IMR-90 (cell line): ENCODE results near the gene GUCY1A2. TPM values are rescaled to one million over a fixed set of nuclear protein-coding genes. Genes with fewer than 3 reads are reported as not detected.

Experiments used
- ATAC-seq: fragments of 200-7000 bp; cut with Tn5 transposase; 2 replicates; pipeline ENCODE4 v1.9.1; 2020; ENCODE audit warnings: low read depth, mild to moderate bottlenecking, moderate library complexity
- BruUV-seq: library from RNA; stranded (reverse); fragments of 400-500 nt; replicated peaks from 2 replicates; lab custom pipeline; 2021; lab: Mats Ljungman, UMichigan
- CTCF ChIA-PET: fragments of 300-600 bp; formaldehyde crosslinking; extraction: SDS; loops from one replicate; lab custom pipeline; 2021; ENCODE audit warnings: antibody characterized with exemption; lab: Yijun Ruan, JAX
- POLR2A ChIA-PET: fragments of 300-600 bp; sonication (Branson Sonifier 250); formaldehyde crosslinking; loops from one replicate; lab custom pipeline; 2022; ENCODE audit warnings: antibody characterized with exemption; ENCODE audit not compliant: unreplicated experiment; lab: Charles Lee
- DNase-seq: peaks from one replicate; pipeline ENCODE4 v3.0.0; 2013
- H2AFZ ChIP-seq: replicated peaks from 2 replicates; pipeline ENCODE3; 2013; ENCODE audit warnings: low read length, mild to moderate bottlenecking; ENCODE audit not compliant: poor library complexity
- H2AK5ac ChIP-seq: 2 replicates; pipeline ENCODE4 v1.6.1; 2013; ENCODE audit warnings: low read depth, low read length, inconsistent platforms
- H2AK9ac ChIP-seq: replicated peaks from 2 replicates; pipeline ENCODE3; 2013; ENCODE audit warnings: mild to moderate bottlenecking, low read depth, low read length, moderate library complexity; ENCODE audit not compliant: poor library complexity
- H2BK120ac ChIP-seq: 2 replicates; pipeline ENCODE4 v1.6.1; 2013; ENCODE audit warnings: low read depth, low read length, inconsistent platforms
- H2BK15ac ChIP-seq: 3 replicates; pipeline ENCODE4 v1.6.1; 2013; ENCODE audit warnings: low read depth, low read length, inconsistent platforms
- H2BK20ac ChIP-seq: 2 replicates; pipeline ENCODE4 v1.6.1; 2013; ENCODE audit warnings: low read depth, mild to moderate bottlenecking, inconsistent platforms, low read length, moderate library complexity
- H2BK5ac ChIP-seq: 2 replicates; pipeline ENCODE4 v1.6.1; 2013; ENCODE audit warnings: mild to moderate bottlenecking, low read depth, low read length, inconsistent platforms; ENCODE audit not compliant: poor library complexity, severe bottlenecking
- H3K14ac ChIP-seq: replicated peaks from 2 replicates; pipeline ENCODE4 v1.6.1; 2013; ENCODE audit warnings: low read depth, low read length, inconsistent platforms
- H3K18ac ChIP-seq: 2 replicates; pipeline ENCODE4 v1.6.1; 2013; ENCODE audit warnings: low read depth, low read length, control low read depth
- H3K23ac ChIP-seq: 2 replicates; pipeline ENCODE4 v1.6.1; 2013; ENCODE audit warnings: low read depth, low read length, inconsistent platforms
- H3K27ac ChIP-seq: 2 replicates; pipeline ENCODE4 v1.5.1; 2013; ENCODE audit warnings: mild to moderate bottlenecking, control low read depth, low read length; ENCODE audit not compliant: insufficient read depth
- H3K27me3 ChIP-seq: 2 replicates; pipeline ENCODE4 v1.6.1; 2013; ENCODE audit warnings: low read length; ENCODE audit not compliant: control insufficient read depth, insufficient read depth
- H3K36me3 ChIP-seq: 2 replicates; pipeline ENCODE4 v1.6.1; 2013; ENCODE audit warnings: low read length, mixed read lengths; ENCODE audit not compliant: control insufficient read depth, insufficient read depth
- H3K4ac ChIP-seq: 2 replicates; pipeline ENCODE4 v1.6.1; 2013; ENCODE audit warnings: low read depth, low read length, inconsistent platforms
- H3K4me1 ChIP-seq: 2 replicates; pipeline ENCODE4 v1.6.1; 2013; ENCODE audit warnings: low read length, mixed read lengths; ENCODE audit not compliant: control insufficient read depth, insufficient read depth
- H3K4me2 ChIP-seq: 2 replicates; pipeline ENCODE4 v1.6.1; 2013; ENCODE audit warnings: low read depth, mild to moderate bottlenecking, control low read depth, low read length, moderate library complexity
- H3K4me3 ChIP-seq: 2 replicates; pipeline ENCODE4 v1.5.1; 2013; ENCODE audit warnings: low read depth, mild to moderate bottlenecking, control low read depth, low read length, moderate library complexity; ENCODE audit not compliant: insufficient read depth
- H3K56ac ChIP-seq: 2 replicates; pipeline ENCODE4 v1.6.1; 2013; ENCODE audit warnings: low read length, inconsistent platforms; ENCODE audit not compliant: insufficient read depth; ENCODE audit errors: extremely low read depth
- H3K79me1 ChIP-seq, 2 experiments: 2 replicates each; pipeline ENCODE4 v1.6.1; 2013; ENCODE audit warnings: low read length in 2 of 2, inconsistent platforms in 1 of 2, low read depth in 1 of 2
- H3K9ac ChIP-seq: 2 replicates; pipeline ENCODE4 v1.6.1; 2013; ENCODE audit warnings: low read depth, low read length, control low read depth
- H3K9me1 ChIP-seq: 2 replicates; pipeline ENCODE4 v1.6.1; 2013; ENCODE audit warnings: low read length, inconsistent platforms; ENCODE audit not compliant: insufficient read depth
- H3K9me3 ChIP-seq: 2 replicates; pipeline ENCODE4 v1.6.1; 2013; ENCODE audit warnings: low read length; ENCODE audit not compliant: control insufficient read depth, insufficient read depth
- H4K20me1 ChIP-seq: 2 replicates; pipeline ENCODE4 v1.6.1; 2013; ENCODE audit warnings: low read length, inconsistent platforms; ENCODE audit not compliant: insufficient read depth
- H4K5ac ChIP-seq: 2 replicates; pipeline ENCODE4 v1.6.1; 2013; ENCODE audit warnings: mild to moderate bottlenecking, low read depth, low read length, control low read depth
- H4K8ac ChIP-seq, 2 experiments: 2 replicates each; pipeline ENCODE4 v1.6.1; 2013; ENCODE audit warnings: low read depth in 2 of 2, low read length in 2 of 2, control low read depth in 1 of 2, inconsistent platforms in 1 of 2
- H4K91ac ChIP-seq: 2 replicates; pipeline ENCODE4 v1.6.1; 2013; ENCODE audit warnings: low read depth, low read length, inconsistent platforms; ENCODE audit not compliant: insufficient read depth
- BHLHE40 ChIP-seq: fragments of 150-350 bp; IDR thresholded peaks from 2 replicates; pipeline ENCODE4 v1.6.1; 2016; ENCODE audit warnings: mild to moderate bottlenecking, low read depth, low read length
- CEBPB ChIP-seq: IDR thresholded peaks from 2 replicates; pipeline ENCODE4 v1.6.1; 2012; ENCODE audit warnings: low read depth, low read length, improper control_type of control experiment
- CHD1 ChIP-seq: IDR thresholded peaks from 2 replicates; pipeline ENCODE4 v1.6.1; 2012; ENCODE audit warnings: low read depth, low read length, improper control_type of control experiment
- FOS ChIP-seq: fragments of 150-350 bp; IDR thresholded peaks from 2 replicates; pipeline ENCODE4 v1.6.1; 2016; ENCODE audit warnings: low read depth, low read length
- MAFK ChIP-seq: IDR thresholded peaks from 2 replicates; pipeline ENCODE4 v1.6.1; 2012; ENCODE audit warnings: low read depth, low read length, improper control_type of control experiment
- MAZ ChIP-seq: IDR thresholded peaks from 2 replicates; pipeline ENCODE4 v1.6.1; 2012; ENCODE audit warnings: low read depth, mild to moderate bottlenecking, low read length, improper control_type of control experiment, moderate library complexity, borderline replicate concordance
- MXI1 ChIP-seq: IDR thresholded peaks from 2 replicates; pipeline ENCODE4 v1.6.1; 2012; ENCODE audit warnings: low read depth, mild to moderate bottlenecking, low read length, moderate library complexity, borderline replicate concordance
- NFE2L2 ChIP-seq: fragments of 150-350 bp; IDR thresholded peaks from 2 replicates; pipeline ENCODE4 v1.6.1; 2016; ENCODE audit warnings: low read depth, mild to moderate bottlenecking, low read length
- POLR2A ChIP-seq: IDR thresholded peaks from 2 replicates; pipeline ENCODE4 v1.6.1; 2012; ENCODE audit warnings: mild to moderate bottlenecking, low read depth, low read length
- RAD21 ChIP-seq: IDR thresholded peaks from 2 replicates; pipeline ENCODE4 v1.6.1; 2012; ENCODE audit warnings: low read length, improper control_type of control experiment
- RCOR1 ChIP-seq: IDR thresholded peaks from 2 replicates; pipeline ENCODE4 v1.6.1; 2012; ENCODE audit warnings: mild to moderate bottlenecking, low read length, improper control_type of control experiment; ENCODE audit not compliant: insufficient replicate concordance
- RFX5 ChIP-seq: IDR thresholded peaks from 2 replicates; pipeline ENCODE4 v1.8.0; 2012; ENCODE audit warnings: low read depth, mild to moderate bottlenecking, low read length, moderate library complexity
- SMC3 ChIP-seq: fragments of 150-350 bp; IDR thresholded peaks from 2 replicates; pipeline ENCODE4 v1.6.1; 2016; ENCODE audit warnings: low read depth, mild to moderate bottlenecking, antibody characterized with exemption, low read length, moderate library complexity
- WGBS, 2 experiments: methylation state at CpG; one replicate each; pipeline versions ENCODE4 v1.1.5 to v1.1.7; 2013; ENCODE audit warnings: missing lambda C conversion rate in 2 of 2; ENCODE audit not compliant: insufficient read length in 1 of 2; ENCODE audit errors: extremely low coverage in 2 of 2; 5-methylcytosine and 5-hydroxymethylcytosine counted together
- dilution Hi-C: fragments of 300-500 bp; cut with HindIII; formaldehyde crosslinking; loops from one replicate; pipeline ENCODE4 v1.14.3; 2018; ENCODE audit warnings: low sequenced_read_pairs; ENCODE audit not compliant: unreplicated experiment
- in situ Hi-C: fragments of 300-500 bp; cut with MboI; formaldehyde crosslinking; loops from 3 replicates; pipeline ENCODE4 v1.14.3; 2019; ENCODE audit warnings: low sequenced_read_pairs, inconsistent platforms, mixed read lengths
- intact Hi-C: fragments of 100-400 bp; cut with micrococcal nuclease; formaldehyde crosslinking; loops from 2 replicates; pipeline ENCODE4 v1.10.0; 2022
- polyA plus RNA-seq, 3 experiments: library from polyadenylated mRNA; depleted of rRNA; stranded (reverse); fragments of >200 nt; gene quantifications; 2 replicates each; pipeline ENCODE4 v1.2.3, GENCODE V29; 2012; ENCODE audit warnings: low replicate concordance in 1 of 3
- total RNA-seq: library from RNA; depleted of rRNA; stranded (reverse); fragments of >200 nt; gene quantifications from 2 replicates; pipeline ENCODE4 v1.2.3, GENCODE V29; 2012
- TF ChIP-seq, protein P1 (sequence below): fragments of 150-350 bp; IDR thresholded peaks from 2 replicates; pipeline ENCODE4 v1.6.1; 2017; ENCODE audit warnings: mild to moderate bottlenecking, antibody characterized with exemption, low read length, low read depth
- TF ChIP-seq, protein P2 (sequence below): fragments of 150-350 bp; IDR thresholded peaks from 2 replicates; pipeline ENCODE4 v1.6.1; 2016; ENCODE audit warnings: low read depth, mild to moderate bottlenecking, low read length, moderate library complexity, borderline replicate concordance

GUCY1A2 gene
- total and polyA plus RNA-seq, 2 of the 4 experiments (the other 2 are of a cell fraction): under 0.01 to 0.03 TPM

DNA sequence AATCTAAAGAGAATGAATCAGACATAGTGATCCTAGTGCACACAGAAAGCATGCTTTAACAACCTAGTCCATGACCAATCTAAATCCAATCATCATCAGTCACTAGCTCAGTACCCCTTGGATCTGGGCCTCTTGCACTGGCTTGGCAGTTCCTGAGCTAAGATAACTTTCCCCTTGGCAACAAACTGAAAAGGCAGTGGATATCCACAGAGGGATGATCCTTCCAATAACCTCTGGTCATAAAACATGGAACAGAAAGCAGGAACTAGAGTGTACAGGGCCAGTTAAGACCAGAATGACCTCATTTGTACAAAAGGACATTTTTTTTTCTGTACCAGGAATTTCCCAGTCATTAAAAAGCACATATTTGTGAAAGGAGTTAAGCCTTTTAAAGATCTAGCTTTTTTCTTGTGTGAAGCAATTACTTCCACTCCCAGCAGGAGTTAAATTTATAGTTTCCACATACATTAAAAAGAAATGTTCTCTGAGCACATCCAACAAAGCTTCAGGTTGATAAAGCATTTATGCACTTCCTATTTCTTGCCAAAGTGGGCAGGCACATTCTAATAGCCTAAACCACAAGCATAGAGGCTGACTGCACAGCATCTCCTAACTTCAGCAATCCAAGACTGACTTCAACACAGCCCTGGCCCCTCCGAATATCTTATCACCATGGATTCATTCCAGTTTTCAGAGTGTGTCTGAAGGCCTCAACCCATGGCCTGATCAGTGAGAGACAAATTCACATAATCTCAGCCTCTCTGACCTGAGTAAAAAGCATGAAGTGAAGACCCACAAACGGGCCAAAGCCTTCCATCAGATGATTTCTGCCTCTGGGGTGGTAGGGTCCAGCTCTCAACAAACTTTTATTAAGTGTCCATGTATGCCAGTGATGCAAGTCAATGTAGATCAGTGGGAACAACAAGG lies 29.9 kb downstream of the GUCY1A2 start (continued):
- no peak for TF ChIP-seq RCOR1
- no peak for TF ChIP-seq RAD21

DNA sequence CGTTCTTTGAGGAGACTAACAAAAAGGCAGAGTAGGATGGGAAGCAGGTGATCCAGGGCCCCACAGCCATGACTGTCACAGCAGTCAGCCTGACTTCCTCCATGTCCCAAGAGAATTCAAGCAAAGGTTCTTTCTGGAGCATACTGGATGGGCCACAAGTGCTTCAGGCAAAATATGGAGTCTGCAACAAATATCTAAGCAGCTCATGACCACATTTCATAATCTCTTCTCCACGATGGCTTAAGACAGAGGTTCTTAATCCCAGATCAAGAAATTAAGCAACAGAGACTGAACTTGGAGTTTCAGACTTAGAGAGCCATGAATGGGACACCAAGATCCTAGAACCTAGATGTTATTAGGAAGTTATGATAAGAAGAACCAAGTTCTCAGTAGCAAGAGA lies 31.6 kb downstream of the GUCY1A2 start:
- Histone ChIP-seq H3K79me1 (no peaks in the 10 kb centered on the region), H2BK120ac (no peak overlapping the region), H3K9me3 (no peaks in the 10 kb centered on the region), H4K91ac (no peak overlapping the region), H3K4me3 (no peak overlapping the region), H3K56ac (no peak overlapping the region), H2BK20ac (no peak overlapping the region), H2AK5ac (no peak overlapping the region), H4K5ac (no peak overlapping the region), H3K36me3 (no peaks in the 10 kb centered on the region), H3K4me1 (no peaks in the 10 kb centered on the region), H2AK9ac (no peak overlapping the region), H3K4me2 (no peak overlapping the region), H3K18ac (no peak overlapping the region), H4K20me1 (no peaks in the 10 kb centered on the region), H2BK5ac (no peak overlapping the region), H4K8ac (no peak overlapping the region), H3K9me1 (no peaks in the 10 kb centered on the region), H2BK15ac (no peak overlapping the region), H3K27ac (no peak overlapping the region), H3K27me3 (no peaks in the 10 kb centered on the region), H3K4ac (no peak overlapping the region), H2AFZ (no peak overlapping the region), H3K9ac (no peak overlapping the region), H3K23ac (no peak overlapping the region), H3K14ac (no peak overlapping the region)
- intact Hi-C loops (no loop called here), dilution Hi-C loops (no loop called here), in situ Hi-C loops (no loop called here)
- ChIA-PET CTCF (no interaction called here), POLR2A (no interaction called here)
- ATAC-seq (no peak), DNase-seq (no peak)
- no CpG with 5 or more reads among the region's 2 CpGs for WGBS, 2 experiments
- BruUV-seq: no TSS peak
- TF ChIP-seq, protein P1, sequence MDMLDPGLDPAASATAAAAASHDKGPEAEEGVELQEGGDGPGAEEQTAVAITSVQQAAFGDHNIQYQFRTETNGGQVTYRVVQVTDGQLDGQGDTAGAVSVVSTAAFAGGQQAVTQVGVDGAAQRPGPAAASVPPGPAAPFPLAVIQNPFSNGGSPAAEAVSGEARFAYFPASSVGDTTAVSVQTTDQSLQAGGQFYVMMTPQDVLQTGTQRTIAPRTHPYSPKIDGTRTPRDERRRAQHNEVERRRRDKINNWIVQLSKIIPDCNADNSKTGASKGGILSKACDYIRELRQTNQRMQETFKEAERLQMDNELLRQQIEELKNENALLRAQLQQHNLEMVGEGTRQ: no peak
- TF ChIP-seq POLR2A (no peak), CHD1 (no peak), RAD21 (no peak), FOS (no peak), MAFK (no peak), NFE2L2 (no peak), RFX5 (no peak), SMC3 (no peak), BHLHE40 (no peak), MAZ (no peak), CEBPB (no peak), RCOR1 (no peak), MXI1 (no peak)
- TF ChIP-seq, protein P2, sequence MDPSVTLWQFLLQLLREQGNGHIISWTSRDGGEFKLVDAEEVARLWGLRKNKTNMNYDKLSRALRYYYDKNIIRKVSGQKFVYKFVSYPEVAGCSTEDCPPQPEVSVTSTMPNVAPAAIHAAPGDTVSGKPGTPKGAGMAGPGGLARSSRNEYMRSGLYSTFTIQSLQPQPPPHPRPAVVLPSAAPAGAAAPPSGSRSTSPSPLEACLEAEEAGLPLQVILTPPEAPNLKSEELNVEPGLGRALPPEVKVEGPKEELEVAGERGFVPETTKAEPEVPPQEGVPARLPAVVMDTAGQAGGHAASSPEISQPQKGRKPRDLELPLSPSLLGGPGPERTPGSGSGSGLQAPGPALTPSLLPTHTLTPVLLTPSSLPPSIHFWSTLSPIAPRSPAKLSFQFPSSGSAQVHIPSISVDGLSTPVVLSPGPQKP: no peak
